B cell (primary cell): Measurements from ENCODE around the gene GART. TPM values are rescaled to one million over a fixed set of nuclear protein-coding genes. Genes with fewer than 3 reads are reported as not detected.

Experiments used
- ATAC-seq: fragments of 200-7000 bp; cut with Tn5 transposase; one replicate; pipeline ENCODE4 v1.10.0; 2021; ENCODE audit warnings: low read depth, mild to moderate bottlenecking, moderate number of reproducible peaks, moderate library complexity
- CTCF ChIA-PET: fragments of 350-600 bp; sonication (Branson Sonifier 250); formaldehyde crosslinking; loops from one replicate; lab custom pipeline; 2021; ENCODE audit warnings: antibody characterized with exemption, inconsistent platforms; lab: Charles Lee
- POLR2A ChIA-PET: fragments of 350-600 bp; sonication (Branson Sonifier 250); formaldehyde crosslinking; loops from one replicate; lab custom pipeline; 2021; ENCODE audit warnings: antibody characterized with exemption; lab: Charles Lee
- DNase-seq: peaks from one replicate; pipeline ENCODE4 v3.0.0; 2013
- H2AFZ ChIP-seq: 2 replicates; pipeline ENCODE4 v1.6.1; 2012; ENCODE audit warnings: mild to moderate bottlenecking, low read depth, low read length; ENCODE audit not compliant: insufficient read depth, poor library complexity, severe bottlenecking
- H3K27ac ChIP-seq, 2 donors: 1 replicate in 1 of 2; 2 replicates in 1 of 2; pipeline ENCODE4 v1.5.1; 2012 to 2013; ENCODE audit warnings: low read length in 2 of 2, mild to moderate bottlenecking in 2 of 2, moderate library complexity in 1 of 2
- H3K27me3 ChIP-seq, 4 experiments: fragments of 200-600 bp in 1 of 4; sonication (generic) in 1 of 4; replicated peaks in 1 of 4; 1 replicate in 2 of 4; 2 replicates in 2 of 4; pipeline versions ENCODE4 v1.6.1 to v1.7.0; 2013 to 2016; ENCODE audit warnings: low read length in 3 of 4, mild to moderate bottlenecking in 2 of 4, mixed read lengths in 1 of 4, moderate library complexity in 1 of 4; ENCODE audit not compliant: insufficient read depth in 4 of 4, control insufficient read depth in 3 of 4; ENCODE audit errors: control extremely low read depth in 1 of 4
- H3K36me3 ChIP-seq, 2 experiments: replicated peaks in 1 of 2; 1 replicate in 1 of 2; 2 replicates in 1 of 2; pipeline versions ENCODE4 v1.6.1 to v1.7.1; 2013; ENCODE audit warnings: low read length in 1 of 2; ENCODE audit not compliant: insufficient read depth in 2 of 2, control insufficient read depth in 1 of 2; ENCODE audit errors: control extremely low read depth in 1 of 2, extremely low read depth in 1 of 2
- H3K4me1 ChIP-seq, 2 donors: fragments of 200-600 bp in 1 of 2; sonication (generic) in 1 of 2; 1 replicate in 1 of 2; 2 replicates in 1 of 2; pipeline versions ENCODE4 v1.5.1 to v1.6.1; 2013 to 2017; ENCODE audit warnings: low read length in 2 of 2; ENCODE audit not compliant: control insufficient read depth in 2 of 2, insufficient read depth in 2 of 2
- H3K4me2 ChIP-seq: replicated peaks from 2 replicates; pipeline ENCODE3; 2012; ENCODE audit warnings: mild to moderate bottlenecking, low read depth, low read length; ENCODE audit not compliant: poor library complexity, severe bottlenecking
- H3K4me3 ChIP-seq, 5 experiments: fragments of 200-600 bp in 1 of 5; sonication (generic) in 1 of 5; 1 replicate in 3 of 5; 2 replicates in 2 of 5; pipeline versions ENCODE4 v1.5.1 to v1.7.0; 2011 to 2016; ENCODE audit warnings: low read length in 4 of 5, mild to moderate bottlenecking in 4 of 5, low read depth in 2 of 5, control low read depth in 1 of 5, moderate library complexity in 1 of 5; ENCODE audit not compliant: insufficient read depth in 1 of 5; ENCODE audit errors: control extremely low read depth in 1 of 5, extremely low read depth in 1 of 5
- H3K79me2 ChIP-seq: fragments of 200-600 bp; sonication (generic); one replicate; pipeline ENCODE4 v1.6.0; 2016; ENCODE audit warnings: low read length; ENCODE audit not compliant: control insufficient read depth, insufficient read depth
- H3K9ac ChIP-seq: fragments of 200-600 bp; sonication (generic); 2 replicates; pipeline ENCODE4 v1.6.1; 2017; ENCODE audit warnings: mild to moderate bottlenecking, low read length, moderate library complexity
- H3K9me3 ChIP-seq, 3 donors: one replicate each; pipeline versions ENCODE4 v1.6.1 to v1.7.1; 2013; ENCODE audit warnings: low read length in 2 of 3; ENCODE audit not compliant: control insufficient read depth in 2 of 3, insufficient read depth in 1 of 3; ENCODE audit errors: control extremely low read depth in 1 of 3
- H4K20me1 ChIP-seq: 2 replicates; pipeline ENCODE4 v1.6.0; 2012; ENCODE audit warnings: mild to moderate bottlenecking, low read length; ENCODE audit not compliant: insufficient read depth, control insufficient read depth, poor library complexity, severe bottlenecking
- H3K27ac Mint-ChIP-seq: one replicate; pipeline ENCODE4 v1.8.0; 2021; ENCODE audit warnings: mixed read lengths
- H3K27me3 Mint-ChIP-seq: one replicate; pipeline ENCODE4 v1.8.0; 2021; ENCODE audit warnings: mixed read lengths
- H3K4me1 Mint-ChIP-seq: one replicate; pipeline ENCODE4 v1.8.0; 2021; ENCODE audit warnings: mixed read lengths
- H3K4me3 Mint-ChIP-seq: one replicate; pipeline ENCODE4 v1.8.0; 2021; ENCODE audit warnings: mixed read lengths
- H3K9me3 Mint-ChIP-seq: one replicate; pipeline ENCODE4 v1.8.0; 2022; ENCODE audit warnings: mixed read lengths; ENCODE audit not compliant: insufficient read depth
- CTCF ChIP-seq: fragments of 200-600 bp; IDR thresholded peaks from one replicate; pipeline ENCODE4 v1.8.0; 2022; ENCODE audit warnings: antibody characterized with exemption, mild to moderate bottlenecking
- EZH2 ChIP-seq: IDR thresholded peaks from 2 replicates; pipeline ENCODE4 v1.6.1; 2012; ENCODE audit warnings: borderline replicate concordance, low read depth, mild to moderate bottlenecking, moderate library complexity, low read length; ENCODE audit not compliant: insufficient read depth, poor library complexity, severe bottlenecking
- whole genome bisulfite sequencing: methylation state at CpG from one replicate; pipeline ENCODE4 v1.1.5; 2013; ENCODE audit warnings: missing lambda C conversion rate; ENCODE audit not compliant: insufficient coverage; 5-methylcytosine and 5-hydroxymethylcytosine counted together
- intact Hi-C: fragments of 100-400 bp; cut with micrococcal nuclease; formaldehyde crosslinking; loops from one replicate; pipeline ENCODE4 v1.10.0; 2022
- polyA plus RNA-seq: library from polyadenylated mRNA; depleted of rRNA; stranded (reverse); fragments of >200 nt; gene quantifications from 2 replicates; pipeline ENCODE4 v1.2.3, GENCODE V29; 2012
- total RNA-seq, 2 donors: library from RNA; stranded (reverse); fragments of 120-200 nt in 1 of 2; gene quantifications; 1 replicate in 1 of 2; 2 replicates in 1 of 2; pipeline versions ENCODE4 v1.2.3 to v1.2.4, GENCODE V29; 2013 to 2022

Gene GART
- total and polyA plus RNA-seq, 2 donors (not counting 1 experiment from before 2014, with no cell fraction given), result 8.7 to 58.3 TPM

- H3K36me3 ChIP-seq, result peaks cover 0 to 33% of the 10 kb centered on the region in 2 experiments
- DNase-seq (no peak), ATAC-seq (no peak)
- no peaks in the 10 kb centered on the region for H4K20me1 ChIP-seq
- no CpG with 5 or more reads among the region's 5 CpGs for WGBS
- no peak overlapping the region for H2AFZ ChIP-seq
- H3K9me3 Mint-ChIP-seq, result no peaks in the 10 kb centered on the region
- TF ChIP-seq EZH2 (no peak), CTCF (no peak)
- POLR2A ChIA-PET, result no interaction called here
- H3K4me3 ChIP-seq, result no peak overlapping the region
- H3K4me1 ChIP-seq, result no peaks in the 10 kb centered on the region
- H3K9ac ChIP-seq, result no peak overlapping the region
- H3K79me2 ChIP-seq, result no peaks in the 10 kb centered on the region
- no peak overlapping the region for H3K4me3 Mint-ChIP-seq
- CTCF ChIA-PET, result interaction anchor here (1.2 kb wide), 1 partner anchor 29 kb away, joined by 3 read pairs; no protein-coding TSS in a partner anchor
- no peaks in the 10 kb centered on the region for H3K4me1 Mint-ChIP-seq
- H3K27ac ChIP-seq, result no peak overlapping the region
- H3K27me3 Mint-ChIP-seq, result no peaks in the 10 kb centered on the region
- intact Hi-C loops, result no loop called here
- H3K4me2 ChIP-seq, result no peak overlapping the region
- no peaks in the 10 kb centered on the region for H3K9me3 ChIP-seq
- no peaks in the 10 kb centered on the region for H3K27me3 ChIP-seq
- H3K27ac Mint-ChIP-seq, result no peak overlapping the region
Observed at GRCh38 chr21:33522297-33522952, 19.5 kb downstream of the GART start.

DNA sequence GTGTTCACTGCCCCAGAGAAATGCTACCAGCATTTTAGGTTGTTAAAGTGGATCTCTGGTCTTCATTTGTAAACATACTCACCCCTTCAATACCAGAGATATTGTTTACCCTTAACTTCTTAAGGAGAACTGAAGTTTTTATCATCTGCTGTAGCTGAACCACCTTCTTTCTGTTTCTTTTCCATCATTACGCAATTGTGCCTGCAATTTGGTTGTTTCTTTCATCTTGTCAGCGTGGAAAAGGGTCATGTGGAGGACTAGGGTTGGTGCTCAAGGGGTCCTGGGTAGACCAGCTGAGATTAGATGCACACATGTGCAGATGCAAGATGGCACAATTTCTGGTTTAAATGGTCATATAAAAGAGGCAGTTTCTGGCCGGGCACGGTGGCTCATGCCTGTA is 23.0 kb downstream of the GART start:
- Histone ChIP-seq H3K4me1 (no peaks in the 10 kb centered on the region), H3K36me3 (peaks cover 5 to 43% of the 10 kb centered on the region in 2 experiments), H3K4me3 (no peak overlapping the region), H3K27ac (no peak overlapping the region), H2AFZ (no peak overlapping the region), H3K4me2 (no peak overlapping the region), H3K79me2 (no peaks in the 10 kb centered on the region), H4K20me1 (no peaks in the 10 kb centered on the region), H3K9ac (no peak overlapping the region), H3K9me3 (no peaks in the 10 kb centered on the region), H3K27me3 (no peaks in the 10 kb centered on the region)
- no peak for DNase-seq
- no peaks in the 10 kb centered on the region for H3K27me3 Mint-ChIP-seq
- intact Hi-C loops, result no loop called here
- ChIA-PET CTCF (interaction anchor here (1.1 kb wide), 1 partner anchor 322 kb away, joined by 3 read pairs; no protein-coding TSS in a partner anchor), POLR2A (interaction anchor here (0.6 to 0.7 kb wide), 2 partner anchors 18 to 70 kb away, joined by 3 to 5 read pairs; no protein-coding TSS in a partner anchor)
- whole genome bisulfite sequencing, result 95% methylated on average over 3 of the region's 4 CpGs
- no peaks in the 10 kb centered on the region for H3K4me1 Mint-ChIP-seq
- no peak for ATAC-seq
- TF ChIP-seq EZH2, result no peak
- TF ChIP-seq CTCF, result no peak
- no peak overlapping the region for H3K4me3 Mint-ChIP-seq
- no peak overlapping the region for H3K27ac Mint-ChIP-seq
- H3K9me3 Mint-ChIP-seq, result no peaks in the 10 kb centered on the region
